Femur (tissue), 1 donor: Measurements from ENCODE around the gene NATD1.

Source experiments
- DNase-seq: peaks from one replicate; pipeline ENCODE4 v3.0.0-alpha.2; 2017

Gene NATD1

GRCh38 chr17:21289902-21290571 is 36.8 kb upstream of the NATD1 start:
- peak; percentile 58 for DNase-seq

GRCh38 chr17:21289175-21289901 is 36.1 kb upstream of the NATD1 start:
- DNase-seq: no peak

GRCh38 chr17:21288571-21289017 is 35.4 kb upstream of the NATD1 start:
- DNase-seq: peak; percentile 34

GRCh38 chr17:21287703-21288449 is 34.7 kb upstream of the NATD1 start:
- peak; percentile 93 for DNase-seq

GRCh38 chr17:21286909-21287702 is 33.9 kb upstream of the NATD1 start:
- peak; percentile 23 for DNase-seq

GRCh38 chr17:21286066-21286770 is 33.0 kb upstream of the NATD1 start:
- DNase-seq: peak; percentile 91

- peak; percentile 57 for DNase-seq
Measured at GRCh38 chr17:21285164-21286065, 32.2 kb upstream of the NATD1 start.

GRCh38 chr17:21284319-21285163 is 31.3 kb upstream of the NATD1 start, which contains the start of gene MAP2K3:
TSS of gene MAP2K3 (plus strand) at chr17:21284711. CDS start at chr17:21284921, 210 bp downstream.
- peak; percentile 99 for DNase-seq

GRCh38 chr17:21283482-21284318 is 30.5 kb upstream of the NATD1 start:
- peak; percentile 45 for DNase-seq

- DNase-seq: no peak
Measured at GRCh38 chr17:21282850-21283249, 29.6 kb upstream of the NATD1 start.

- DNase-seq: no peak
Measured at GRCh38 chr17:21282231-21282630, 29.0 kb upstream of the NATD1 start.

GRCh38 chr17:21280081-21280518 is 26.9 kb upstream of the NATD1 start:
- DNase-seq: peak; percentile 90

- DNase-seq: no peak
Measured at GRCh38 chr17:21279582-21279981, 26.4 kb upstream of the NATD1 start.

- DNase-seq: no peak
Measured at GRCh38 chr17:21279198-21279535, 26.0 kb upstream of the NATD1 start.

- DNase-seq: peak; percentile 46
Measured at GRCh38 chr17:21278450-21279197, 25.4 kb upstream of the NATD1 start.

GRCh38 chr17:21277332-21277731 is 24.1 kb upstream of the NATD1 start:
- DNase-seq: no peak

GRCh38 chr17:21276264-21276588 is 23.0 kb upstream of the NATD1 start:
- DNase-seq: no peak

- peak; percentile 95 for DNase-seq
Measured at GRCh38 chr17:21275579-21276263, 22.5 kb upstream of the NATD1 start.
